Tibial artery (tissue), 4 donors: Measurements from ENCODE around the gene CCDC50.

Source experiments
- DNase-seq, 2 donors: peaks; one replicate each; pipeline ENCODE4 v3.0.0-alpha.2; 2019
- H3K27ac ChIP-seq, 2 donors: fragments of 200-600 bp; sonication (generic) in 1 of 2; 1 replicate in 1 of 2; 2 replicates in 1 of 2; pipeline ENCODE4 v1.5.1; 2018 to 2019; ENCODE audit warnings: mild to moderate bottlenecking in 1 of 2
- H3K27me3 ChIP-seq, 2 donors: fragments of 200-600 bp; sonication (generic) in 1 of 2; one replicate each; pipeline versions ENCODE4 v1.5.1 to v1.6.0; 2016 to 2019
- H3K36me3 ChIP-seq, 3 donors: fragments of 200-600 bp; sonication (generic) in 2 of 3; one replicate each; pipeline ENCODE4 v1.5.1; 2016 to 2019; ENCODE audit warnings: mild to moderate bottlenecking in 2 of 3
- H3K4me1 ChIP-seq, 4 donors: fragments of 200-600 bp; sonication (generic) in 2 of 4; 1 replicate in 3 of 4; 2 replicates in 1 of 4; pipeline ENCODE4 v1.5.1; 2016 to 2019
- H3K4me3 ChIP-seq, 2 donors: fragments of 200-600 bp; sonication (generic) in 1 of 2; 1 replicate in 1 of 2; 2 replicates in 1 of 2; pipeline ENCODE4 v1.5.1; 2018 to 2019; ENCODE audit warnings: mild to moderate bottlenecking in 2 of 2
- H3K9me3 ChIP-seq, 3 donors: fragments of 200-600 bp; sonication (generic) in 1 of 3; one replicate each; pipeline ENCODE4 v1.5.1; 2016 to 2019
- CTCF ChIP-seq, 2 experiments: fragments of 200-600 bp in 1 of 2; fragments of 450-650 bp in 1 of 2; IDR thresholded peaks; one replicate each; pipeline ENCODE4 v1.5.1; 2017 to 2019; ENCODE audit warnings: antibody characterized with exemption in 2 of 2, mild to moderate bottlenecking in 1 of 2, moderate library complexity in 1 of 2
- intact Hi-C: fragments of 100-400 bp; cut with DNase I; formaldehyde crosslinking; loops from one replicate; pipeline ENCODE4 v1.15.0; 2023; ENCODE audit warnings: low total_unique reads

CCDC50 gene

GRCh38 chr3:191380001-191380400, 50.8 kb downstream of the CCDC50 start:
- H3K27ac ChIP-seq = no peak overlapping the region
- no peaks in the 10 kb centered on the region for H3K27me3 ChIP-seq
- H3K4me3 ChIP-seq = no peak overlapping the region
- TF ChIP-seq CTCF (IDR thresholded peaks at IDR 0.05) = no peak
- peaks cover 31 to 36% (median 34%) of the 10 kb centered on the region in 3 donors for H3K36me3 ChIP-seq
- no peaks in the 10 kb centered on the region for H3K9me3 ChIP-seq
- no peak for DNase-seq
- intact Hi-C loops = no loop called here
- peaks cover 0 to 57% (median 19%) of the 10 kb centered on the region in 4 donors for H3K4me1 ChIP-seq

GRCh38 chr3:191381303-191381702, 52.1 kb downstream of the CCDC50 start:
- Histone ChIP-seq H3K9me3 (no peaks in the 10 kb centered on the region), H3K27ac (no peak overlapping the region), H3K4me3 (no peak overlapping the region), H3K36me3 (peaks cover 22 to 29% (median 29%) of the 10 kb centered on the region in 3 donors), H3K4me1 (peaks cover 0 to 55% (median 14%) of the 10 kb centered on the region in 4 donors), H3K27me3 (no peaks in the 10 kb centered on the region)
- DNase-seq = no peak
- TF ChIP-seq CTCF (IDR thresholded peaks at IDR 0.05) = no peak
- intact Hi-C loops = no loop called here

GRCh38 chr3:191382661-191383060, 53.5 kb downstream of the CCDC50 start:
- intact Hi-C loops = no loop called here
- no peak for TF ChIP-seq CTCF (IDR thresholded peaks at IDR 0.05)
- no peak for DNase-seq
- Histone ChIP-seq H3K36me3 (peaks cover 22 to 29% (median 29%) of the 10 kb centered on the region in 3 donors), H3K27ac (no peak overlapping the region), H3K4me3 (no peak overlapping the region), H3K4me1 (peaks cover 0 to 41% (median 6%) of the 10 kb centered on the region in 4 donors), H3K9me3 (no peaks in the 10 kb centered on the region), H3K27me3 (no peaks in the 10 kb centered on the region)

- no peaks in the 10 kb centered on the region for H3K27me3 ChIP-seq
- H3K36me3 ChIP-seq = peaks cover 22 to 29% (median 29%) of the 10 kb centered on the region in 3 donors
- intact Hi-C loops = no loop called here
- no peak overlapping the region for H3K4me3 ChIP-seq
- no peaks in the 10 kb centered on the region for H3K9me3 ChIP-seq
- H3K27ac ChIP-seq = peak overlapping the region in 1 of 2 donors; percentile 2
- DNase-seq = no peak
- peaks cover 0 to 37% (median 5%) of the 10 kb centered on the region in 4 donors for H3K4me1 ChIP-seq
- no peak for TF ChIP-seq CTCF (IDR thresholded peaks at IDR 0.05)
Measured at GRCh38 chr3:191383124-191383523, 53.9 kb downstream of the CCDC50 start.

GRCh38 chr3:191385101-191385500, 55.9 kb downstream of the CCDC50 start:
- Histone ChIP-seq H3K27me3 (no peaks in the 10 kb centered on the region), H3K4me1 (peaks cover 0 to 17% (median 0%) of the 10 kb centered on the region in 4 donors), H3K27ac (no peak overlapping the region), H3K9me3 (no peaks in the 10 kb centered on the region), H3K4me3 (no peak overlapping the region), H3K36me3 (peaks cover 24 to 41% (median 33%) of the 10 kb centered on the region in 3 donors)
- intact Hi-C loops = no loop called here
- no peak for DNase-seq
- no peak for TF ChIP-seq CTCF (IDR thresholded peaks at IDR 0.05)
